ENCODE measurements around the gene SPI1.

Gene SPI1

DNA sequence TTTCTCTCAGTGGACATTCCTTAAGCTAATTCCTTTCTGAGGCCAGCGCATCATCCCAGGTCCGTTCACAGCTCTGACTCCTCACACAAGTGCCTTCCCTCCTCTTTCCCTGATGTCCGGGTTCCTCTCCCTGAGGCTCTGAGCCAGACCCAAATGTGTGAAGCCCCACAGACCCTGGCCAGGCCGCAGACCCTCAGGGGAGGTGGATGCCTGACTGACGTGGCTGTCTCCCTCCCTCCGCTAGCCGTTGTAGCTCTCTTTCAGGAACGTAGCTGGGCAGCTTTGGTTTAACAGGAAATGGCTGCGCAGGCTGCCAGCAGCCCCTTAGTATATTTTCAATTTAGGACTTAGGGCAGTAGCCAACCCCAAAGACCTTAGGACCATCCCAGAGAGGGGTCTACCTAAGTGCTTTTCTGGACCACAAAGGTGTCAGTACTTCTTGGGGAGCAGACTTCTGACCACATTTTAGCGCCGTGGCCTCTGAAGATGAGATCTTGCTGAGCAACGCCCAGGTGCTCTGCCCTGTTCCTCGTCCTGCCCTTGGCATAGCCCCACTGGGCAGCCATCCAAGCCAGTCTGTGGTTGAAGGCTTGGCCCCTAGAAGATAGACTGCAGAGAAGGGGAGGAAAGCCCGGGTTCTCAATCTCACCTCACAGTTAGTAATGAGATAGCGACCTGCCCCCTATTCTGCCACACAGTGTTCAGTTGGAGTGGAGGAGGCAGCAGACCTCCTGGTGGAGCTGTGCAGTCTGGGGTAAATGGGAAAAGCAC is 52.9 kb downstream of the SPI1 start:
- no peak for TF ChIP-seq POLR2AphosphoS5 (IDR thresholded peaks at IDR 0.05; ENCODE audit: low read depth, low read length)
- TF ChIP-seq SIN3A (IDR thresholded peaks at IDR 0.05; ENCODE audit: borderline replicate concordance, insufficient read depth, low read length) = no peak
- TF ChIP-seq, protein P1, sequence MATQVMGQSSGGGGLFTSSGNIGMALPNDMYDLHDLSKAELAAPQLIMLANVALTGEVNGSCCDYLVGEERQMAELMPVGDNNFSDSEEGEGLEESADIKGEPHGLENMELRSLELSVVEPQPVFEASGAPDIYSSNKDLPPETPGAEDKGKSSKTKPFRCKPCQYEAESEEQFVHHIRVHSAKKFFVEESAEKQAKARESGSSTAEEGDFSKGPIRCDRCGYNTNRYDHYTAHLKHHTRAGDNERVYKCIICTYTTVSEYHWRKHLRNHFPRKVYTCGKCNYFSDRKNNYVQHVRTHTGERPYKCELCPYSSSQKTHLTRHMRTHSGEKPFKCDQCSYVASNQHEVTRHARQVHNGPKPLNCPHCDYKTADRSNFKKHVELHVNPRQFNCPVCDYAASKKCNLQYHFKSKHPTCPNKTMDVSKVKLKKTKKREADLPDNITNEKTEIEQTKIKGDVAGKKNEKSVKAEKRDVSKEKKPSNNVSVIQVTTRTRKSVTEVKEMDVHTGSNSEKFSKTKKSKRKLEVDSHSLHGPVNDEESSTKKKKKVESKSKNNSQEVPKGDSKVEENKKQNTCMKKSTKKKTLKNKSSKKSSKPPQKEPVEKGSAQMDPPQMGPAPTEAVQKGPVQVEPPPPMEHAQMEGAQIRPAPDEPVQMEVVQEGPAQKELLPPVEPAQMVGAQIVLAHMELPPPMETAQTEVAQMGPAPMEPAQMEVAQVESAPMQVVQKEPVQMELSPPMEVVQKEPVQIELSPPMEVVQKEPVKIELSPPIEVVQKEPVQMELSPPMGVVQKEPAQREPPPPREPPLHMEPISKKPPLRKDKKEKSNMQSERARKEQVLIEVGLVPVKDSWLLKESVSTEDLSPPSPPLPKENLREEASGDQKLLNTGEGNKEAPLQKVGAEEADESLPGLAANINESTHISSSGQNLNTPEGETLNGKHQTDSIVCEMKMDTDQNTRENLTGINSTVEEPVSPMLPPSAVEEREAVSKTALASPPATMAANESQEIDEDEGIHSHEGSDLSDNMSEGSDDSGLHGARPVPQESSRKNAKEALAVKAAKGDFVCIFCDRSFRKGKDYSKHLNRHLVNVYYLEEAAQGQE (IDR thresholded peaks at IDR 0.05; ENCODE audit: insufficient read depth in 1 of 2, low read depth in 2 of 2, low read length in 2 of 2) = no peak
- no peak for TF ChIP-seq TAF1 (IDR thresholded peaks at IDR 0.05; ENCODE audit: borderline replicate concordance, insufficient read depth, low read length)
- TF ChIP-seq FOXP2 (optimal IDR thresholded peaks at IDR 0.05; ENCODE audit: borderline replicate concordance, extremely low read depth, extremely low read length, insufficient read depth) = no peak

- no peak for TF ChIP-seq POLR2AphosphoS5 (IDR thresholded peaks at IDR 0.05; ENCODE audit: low read depth, low read length)
- TF ChIP-seq, protein P1 (IDR thresholded peaks at IDR 0.05; ENCODE audit: insufficient read depth in 1 of 2, low read depth in 2 of 2, low read length in 2 of 2) = no peak
- TF ChIP-seq SIN3A (IDR thresholded peaks at IDR 0.05; ENCODE audit: borderline replicate concordance, insufficient read depth, low read length) = no peak
- no peak for TF ChIP-seq TAF1 (IDR thresholded peaks at IDR 0.05; ENCODE audit: borderline replicate concordance, insufficient read depth, low read length)
- no peak for TF ChIP-seq FOXP2 (optimal IDR thresholded peaks at IDR 0.05; ENCODE audit: borderline replicate concordance, extremely low read depth, extremely low read length, insufficient read depth)
These were observed 53.8 kb downstream of the SPI1 start for GRCh38 chr11:47324520-47324919.

DNA sequence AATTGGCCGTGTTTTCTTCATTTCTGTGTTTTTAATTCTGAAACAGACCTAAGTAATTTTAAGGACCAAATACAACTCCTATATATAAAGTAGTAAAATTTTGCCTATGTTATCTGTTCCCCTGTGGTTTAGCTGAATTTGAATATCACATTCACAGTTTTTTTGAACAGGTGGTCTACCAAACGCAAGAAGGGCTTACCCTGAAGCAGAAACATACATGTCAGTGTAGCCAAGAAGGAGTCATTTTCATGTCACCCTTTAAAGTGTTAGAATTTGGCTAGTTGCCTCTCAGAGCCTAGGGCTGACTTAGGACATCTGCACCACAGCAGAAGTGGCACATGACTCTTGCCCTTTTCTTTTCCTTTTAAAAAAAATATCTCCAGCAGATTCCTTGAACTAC is 60.2 kb downstream of the SPI1 start:
- TF ChIP-seq, protein P1 (IDR thresholded peaks at IDR 0.05; ENCODE audit: insufficient read depth in 1 of 2, low read depth in 2 of 2, low read length in 2 of 2) = no peak
- TF ChIP-seq SIN3A (IDR thresholded peaks at IDR 0.05; ENCODE audit: borderline replicate concordance, insufficient read depth, low read length) (no peak), TAF1 (IDR thresholded peaks at IDR 0.05; ENCODE audit: borderline replicate concordance, insufficient read depth, low read length) (no peak), POLR2AphosphoS5 (IDR thresholded peaks at IDR 0.05; ENCODE audit: low read depth, low read length) (no peak), FOXP2 (optimal IDR thresholded peaks at IDR 0.05; ENCODE audit: borderline replicate concordance, extremely low read depth, extremely low read length, insufficient read depth) (no peak)

GRCh38 chr11:47317064-47317828 is 61.1 kb downstream of the SPI1 start:
- TF ChIP-seq TAF1 (IDR thresholded peaks at IDR 0.05; ENCODE audit: borderline replicate concordance, insufficient read depth, low read length) (no peak), FOXP2 (optimal IDR thresholded peaks at IDR 0.05; ENCODE audit: borderline replicate concordance, extremely low read depth, extremely low read length, insufficient read depth) (no peak), SIN3A (IDR thresholded peaks at IDR 0.05; ENCODE audit: borderline replicate concordance, insufficient read depth, low read length) (no peak), POLR2AphosphoS5 (IDR thresholded peaks at IDR 0.05; ENCODE audit: low read depth, low read length) (no peak)
- TF ChIP-seq, protein P1 (IDR thresholded peaks at IDR 0.05; ENCODE audit: insufficient read depth in 1 of 2, low read depth in 2 of 2, low read length in 2 of 2) = no peak
